ENCODE measurements around the gene RTRAF.

- TF ChIP-seq CTCF (IDR thresholded peaks at IDR 0.05) (peak; percentile 29 to 56 (median 37)), POLR2A (IDR thresholded peaks at IDR 0.05) (no peak)
These were observed 6.9 kb downstream of the RTRAF start for GRCh38 chr14:51996148-51996746.

Data from testis (tissue), 2 donors.